HG03045 (cell line): ENCODE results near the gene RAB33B.
A peak's percentile ranks its signal among the peaks of the same experiment; 100 is the strongest.

Experiments
- ATAC-seq: cut with Tn5 transposase; IDR thresholded peaks from one replicate; pipeline ENCODE4 v1.9.1; 2021; ENCODE audit warnings: mild to moderate bottlenecking, moderate library complexity; ENCODE audit not compliant: unreplicated experiment

The RAB33B gene

DNA sequence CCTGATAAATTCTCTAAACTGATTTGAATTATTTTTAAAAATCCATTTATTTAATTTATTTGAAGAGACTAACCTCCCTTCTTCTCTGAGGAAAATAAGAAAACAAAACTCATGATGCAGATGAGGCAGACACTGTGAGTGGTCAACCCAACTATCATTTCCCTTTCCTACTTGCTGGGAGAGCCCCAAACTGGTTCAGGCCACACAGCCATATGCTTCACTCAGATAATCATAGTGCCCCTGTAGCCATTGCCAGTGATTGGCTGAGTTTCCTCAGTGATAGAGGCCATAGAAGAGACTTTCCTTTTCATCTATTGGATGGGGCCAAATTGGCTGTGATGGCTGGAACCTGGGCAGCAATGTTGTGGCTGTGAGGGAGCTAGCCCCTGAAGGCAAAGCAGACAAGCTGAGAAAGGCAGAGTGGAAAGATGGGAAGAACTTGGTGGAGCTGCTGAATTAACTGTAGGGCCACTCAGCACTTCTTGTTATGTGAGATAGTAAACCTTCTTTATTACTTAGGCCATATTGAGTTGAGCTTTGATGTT lies 49.8 kb downstream of the RAB33B start:
- no peak for ATAC-seq

DNA sequence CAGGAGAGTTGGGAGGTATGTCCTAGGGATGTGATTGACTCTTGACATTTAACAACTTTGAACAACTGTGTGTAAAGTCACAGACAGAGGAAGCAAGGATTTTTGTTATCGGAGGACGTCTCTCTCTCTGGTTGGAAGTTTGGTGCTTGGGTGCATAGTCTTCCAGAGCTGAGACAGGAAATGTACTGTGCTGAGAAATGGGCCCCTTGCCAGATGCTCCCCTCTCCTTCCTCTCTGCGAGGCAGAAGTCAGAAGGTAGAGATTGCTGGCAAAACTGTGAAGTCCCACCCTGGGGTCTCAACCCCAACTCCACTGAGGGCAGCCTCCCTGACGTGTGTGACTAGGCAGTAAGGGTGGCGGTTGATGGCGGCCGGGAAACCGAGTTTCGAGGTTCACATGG lies 52.9 kb downstream of the RAB33B start:
- ATAC-seq: no peak

GRCh38 chr4:139508581-139509237 lies 54.8 kb downstream of the RAB33B start:
- ATAC-seq: no peak

GRCh38 chr4:139509727-139510410 lies 55.9 kb downstream of the RAB33B start:
- no peak for ATAC-seq

DNA sequence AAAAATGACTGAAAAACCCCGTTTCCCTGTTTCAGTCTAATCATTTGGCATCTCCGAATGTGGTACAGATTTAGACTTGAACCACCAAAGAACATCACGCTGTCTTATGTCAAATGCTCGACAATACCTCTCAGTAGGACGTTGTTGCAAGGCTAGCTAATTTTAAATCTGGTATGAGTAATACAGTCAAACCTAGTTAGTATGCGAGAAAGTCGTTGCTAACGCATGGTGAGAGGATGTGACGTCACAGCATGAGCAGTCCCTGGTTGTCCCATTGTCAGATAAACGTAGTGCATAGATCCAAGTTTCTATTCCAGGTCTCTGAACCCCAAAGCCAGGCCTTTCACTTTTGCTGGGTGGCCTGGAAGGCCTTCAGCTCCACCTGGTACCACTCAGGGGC lies 57.4 kb downstream of the RAB33B start:
- ATAC-seq: no peak

DNA sequence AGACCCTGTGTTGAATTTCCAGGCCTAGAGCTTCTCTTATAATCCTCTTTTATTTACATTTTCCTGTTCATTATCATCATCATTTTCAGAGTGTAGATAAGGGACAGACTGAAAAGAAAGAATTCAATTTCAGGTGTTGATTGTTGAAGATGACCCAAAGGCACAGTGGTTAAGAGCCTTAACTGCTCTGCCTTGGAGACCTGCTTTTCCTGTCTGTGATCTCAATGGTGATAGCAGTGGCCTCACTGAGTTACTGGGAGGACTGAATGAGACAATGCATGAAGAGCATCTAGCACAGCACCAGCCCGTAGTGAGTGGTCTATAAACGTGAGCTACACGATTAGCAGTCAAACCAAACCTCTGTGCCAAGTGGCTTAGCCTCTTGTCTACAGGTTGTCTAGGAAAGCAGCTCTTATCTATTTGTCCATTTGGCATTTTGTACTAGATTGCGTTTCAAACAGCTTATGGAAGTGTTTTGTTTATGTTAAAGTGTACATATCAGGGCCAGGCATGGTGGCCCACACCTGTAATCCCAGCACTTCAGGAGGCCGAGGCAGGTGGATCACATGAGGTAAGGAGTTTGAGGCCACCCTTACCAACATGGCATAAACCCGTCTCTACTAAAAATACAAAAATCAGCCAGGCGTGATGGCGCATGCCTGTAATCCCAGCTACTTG lies 60.6 kb downstream of the RAB33B start:
- ATAC-seq: no peak

GRCh38 chr4:139515531-139515958 lies 61.6 kb downstream of the RAB33B start:
- ATAC-seq: no peak

DNA sequence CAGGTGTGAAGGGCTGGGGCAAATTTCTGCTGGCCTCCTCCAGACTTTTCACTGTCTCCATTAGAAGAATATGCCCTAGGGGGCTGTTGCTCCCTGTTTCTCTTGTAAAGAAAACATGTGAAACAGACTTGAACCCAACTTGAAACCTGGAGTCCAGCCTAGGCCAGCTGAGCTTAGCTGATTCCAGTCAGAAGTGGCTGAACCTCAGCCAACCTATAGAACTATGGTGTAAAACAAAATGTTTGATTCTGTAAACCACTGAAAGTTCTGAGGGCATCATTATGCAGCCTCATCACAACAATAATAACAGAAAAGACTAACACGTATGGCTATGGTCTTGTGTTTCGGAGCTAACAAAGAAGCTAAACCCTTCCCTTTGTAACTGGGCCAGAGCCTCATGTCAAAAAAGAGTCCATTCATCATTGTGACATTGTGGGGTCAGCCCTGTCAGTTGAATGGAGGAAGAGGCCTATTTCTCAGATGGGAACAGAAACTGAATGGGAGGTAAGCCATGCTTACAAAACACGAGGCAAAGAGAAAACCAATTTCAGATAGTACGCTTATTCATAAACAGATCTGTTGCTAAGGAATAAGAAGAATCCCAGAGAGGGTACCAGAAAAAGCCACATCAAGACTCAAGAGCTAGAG lies 68.0 kb downstream of the RAB33B start:
- ATAC-seq: no peak

GRCh38 chr4:139522457-139522856 lies 68.5 kb downstream of the RAB33B start:
- no peak for ATAC-seq

GRCh38 chr4:139523076-139523475 lies 69.2 kb downstream of the RAB33B start:
- ATAC-seq: no peak

- ATAC-seq: peak; percentile 29
Observed at GRCh38 chr4:139524062-139524631, 70.2 kb downstream of the RAB33B start.

DNA sequence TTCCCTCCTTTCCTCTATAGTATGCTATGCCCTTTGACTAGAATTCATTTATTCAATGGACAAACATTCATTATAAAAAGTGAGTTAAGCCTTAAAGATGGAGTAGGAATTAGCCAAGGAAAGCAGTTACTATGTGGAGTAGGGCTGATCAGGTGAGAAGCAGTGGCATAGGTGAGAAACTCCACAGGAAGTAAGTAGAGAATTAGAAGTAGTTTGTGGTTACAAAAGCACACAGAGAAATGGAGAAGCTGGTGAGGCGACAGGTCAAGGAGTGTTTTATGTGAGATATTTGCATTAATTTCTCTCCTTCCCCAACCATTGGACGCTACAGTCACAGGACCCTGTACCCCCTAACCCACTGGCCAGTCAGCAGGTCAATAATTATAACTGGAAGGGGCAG lies 71.5 kb downstream of the RAB33B start:
- ATAC-seq: no peak
